Fibroblast of skin of right quadriceps (primary cell): ENCODE measurements around the gene MAEA.
"Not testable (repeated sequence)": the region's sequence is repeated elsewhere in the genome, so short reads cannot be mapped to it uniquely, and the experiment has no call there.

ENCODE experiments used
- DNase-seq: peaks from one replicate; pipeline ENCODE4 v3.0.0-alpha.2; 2013

The MAEA gene

GRCh38 chr4:1285151-1285789, 4.4 kb upstream of the MAEA start:
- DNase-seq: no peak

GRCh38 chr4:1285790-1286553, 3.7 kb upstream of the MAEA start:
- no peak for DNase-seq

GRCh38 chr4:1288786-1289185, 905 bp upstream of the MAEA start:
- no peak for DNase-seq

- no peak for DNase-seq
These were observed 680 bp downstream of the MAEA start for GRCh38 chr4:1290165-1290977.

- no peak for DNase-seq
These were observed 1.4 kb downstream of the MAEA start for GRCh38 chr4:1291091-1291490.

GRCh38 chr4:1291996-1292702, 2.5 kb downstream of the MAEA start:
- no peak for DNase-seq

- DNase-seq: not testable (repeated sequence)
These were observed 3.0 kb downstream of the MAEA start for GRCh38 chr4:1292703-1293011.

GRCh38 chr4:1293531-1293941, 3.8 kb downstream of the MAEA start:
- no peak for DNase-seq

- no peak for DNase-seq
These were observed 4.3 kb downstream of the MAEA start for GRCh38 chr4:1293991-1294390.

- no peak for DNase-seq
These were observed 4.7 kb downstream of the MAEA start for GRCh38 chr4:1294424-1294823.

- no peak for DNase-seq
These were observed 5.2 kb downstream of the MAEA start for GRCh38 chr4:1294891-1295290.

GRCh38 chr4:1295405-1296055, 5.8 kb downstream of the MAEA start:
- no peak for DNase-seq

GRCh38 chr4:1296324-1297022, 6.8 kb downstream of the MAEA start:
- DNase-seq: no peak

GRCh38 chr4:1297023-1297395, 7.3 kb downstream of the MAEA start:
- no peak for DNase-seq

- DNase-seq: no peak
These were observed 8.0 kb downstream of the MAEA start for GRCh38 chr4:1297456-1298325.

- DNase-seq: no peak
These were observed 8.8 kb downstream of the MAEA start for GRCh38 chr4:1298461-1298860.

GRCh38 chr4:1299301-1299860, 9.7 kb downstream of the MAEA start:
- DNase-seq: no peak

GRCh38 chr4:1300466-1301455, 11.1 kb downstream of the MAEA start:
- DNase-seq: peak; percentile 55

GRCh38 chr4:1302159-1302558, 12.5 kb downstream of the MAEA start:
- DNase-seq: no peak
